ES-I3 (cell line): ENCODE measurements around the gene WBP11.

Source experiments
- H3K36me3 ChIP-seq: 2 replicates; pipeline ENCODE4 v1.6.1; 2013; ENCODE audit warnings: mild to moderate bottlenecking, low read length, control low read depth, moderate library complexity; ENCODE audit not compliant: insufficient read depth
- H3K4me1 ChIP-seq: 2 replicates; pipeline ENCODE4 v1.6.1; 2013; ENCODE audit warnings: mild to moderate bottlenecking, control low read depth, low read length; ENCODE audit not compliant: insufficient read depth
- H3K9ac ChIP-seq: 2 replicates; pipeline ENCODE4 v1.6.1; 2013; ENCODE audit warnings: low read depth, mild to moderate bottlenecking, low read length, moderate library complexity
- H3K9me3 ChIP-seq: 2 replicates; pipeline ENCODE4 v1.6.1; 2013; ENCODE audit warnings: mild to moderate bottlenecking, low read length, moderate library complexity; ENCODE audit not compliant: control insufficient read depth, insufficient read depth

The WBP11 gene

DNA sequence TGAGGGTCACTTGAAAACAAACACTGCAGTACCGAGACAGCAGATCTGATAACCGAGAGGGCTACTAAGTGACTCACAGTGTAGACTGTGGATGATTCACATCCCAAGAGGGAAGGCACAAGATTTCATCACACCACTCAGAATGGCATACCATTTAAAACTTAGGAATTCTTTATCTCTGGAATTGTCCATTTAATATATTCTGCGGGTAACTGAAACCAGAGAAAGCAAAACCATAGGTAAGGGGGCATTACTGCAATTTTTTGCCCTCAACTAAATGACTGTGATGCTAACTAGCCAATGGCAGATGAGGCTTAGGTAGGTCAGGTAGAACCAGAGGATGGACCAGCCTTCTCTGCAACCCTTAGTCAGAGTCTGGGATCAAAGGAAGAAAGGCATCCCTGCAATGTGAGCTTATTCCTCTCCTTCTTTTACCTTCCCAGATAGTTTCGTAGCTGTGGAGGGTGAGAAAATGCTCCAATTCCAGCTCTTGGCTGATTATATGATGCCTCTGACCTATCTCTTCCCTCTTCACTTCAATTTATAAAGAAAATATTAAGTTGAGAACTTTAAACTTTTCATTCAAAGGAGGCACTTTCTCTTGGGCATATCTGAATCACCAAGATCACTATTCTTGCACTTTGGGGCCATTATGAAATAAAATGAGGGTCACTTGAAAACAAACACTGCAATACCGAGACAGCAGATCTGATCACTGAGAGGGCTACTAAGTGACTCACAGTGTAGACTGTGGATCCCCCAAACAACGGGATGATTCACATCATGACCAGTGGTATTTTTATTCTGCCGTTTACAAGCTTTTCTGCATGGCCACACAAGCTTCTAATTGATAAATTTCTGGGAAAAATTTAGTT, 33.3 kb upstream of the WBP11 start:
- no peak overlapping the region for H3K9ac ChIP-seq
- H3K9me3 ChIP-seq, result no peaks in the 10 kb centered on the region
- no peaks in the 10 kb centered on the region for H3K36me3 ChIP-seq
- H3K4me1 ChIP-seq, result peaks cover 2% of the 10 kb centered on the region; the same call in 1 of the 2 replicates

DNA sequence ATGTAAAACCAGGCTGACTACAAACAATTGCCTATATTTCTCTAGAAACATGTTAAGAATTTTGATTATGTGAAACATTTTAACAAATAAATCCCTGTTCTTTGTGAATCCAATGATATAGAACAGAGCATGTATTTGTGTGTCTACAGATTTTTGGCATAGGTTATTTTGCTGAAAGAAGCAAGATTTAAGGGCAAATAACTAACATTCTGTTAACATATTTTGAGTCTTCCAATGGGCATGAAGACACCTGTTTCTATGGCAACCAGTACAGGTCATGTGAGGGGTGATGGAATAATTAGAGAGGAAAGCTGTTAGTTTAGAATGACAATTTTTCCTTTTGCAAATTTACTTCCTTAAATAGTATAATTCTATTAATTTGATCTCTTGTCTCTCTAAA, 31.2 kb upstream of the WBP11 start:
- Histone ChIP-seq H3K36me3 (no peaks in the 10 kb centered on the region), H3K4me1 (no peaks in the 10 kb centered on the region), H3K9me3 (no peaks in the 10 kb centered on the region), H3K9ac (no peak overlapping the region)

GRCh38 chr12:14833952-14834351, 30.7 kb upstream of the WBP11 start:
- H3K9me3 ChIP-seq, result no peaks in the 10 kb centered on the region
- no peak overlapping the region for H3K9ac ChIP-seq
- H3K36me3 ChIP-seq, result no peaks in the 10 kb centered on the region
- H3K4me1 ChIP-seq, result no peaks in the 10 kb centered on the region

GRCh38 chr12:14833336-14833735, 30.1 kb upstream of the WBP11 start:
- Histone ChIP-seq H3K9ac (no peak overlapping the region), H3K4me1 (no peaks in the 10 kb centered on the region), H3K36me3 (no peaks in the 10 kb centered on the region), H3K9me3 (no peaks in the 10 kb centered on the region)

- Histone ChIP-seq H3K9me3 (no peaks in the 10 kb centered on the region), H3K36me3 (no peaks in the 10 kb centered on the region), H3K9ac (no peak overlapping the region), H3K4me1 (no peaks in the 10 kb centered on the region)
Measured at GRCh38 chr12:14828892-14829291, 25.6 kb upstream of the WBP11 start.

GRCh38 chr12:14827043-14827442, 23.8 kb upstream of the WBP11 start:
- Histone ChIP-seq H3K4me1 (peaks cover 3% of the 10 kb centered on the region; the same call in 1 of the 2 replicates), H3K9ac (no peak overlapping the region), H3K36me3 (no peaks in the 10 kb centered on the region), H3K9me3 (no peaks in the 10 kb centered on the region)

DNA sequence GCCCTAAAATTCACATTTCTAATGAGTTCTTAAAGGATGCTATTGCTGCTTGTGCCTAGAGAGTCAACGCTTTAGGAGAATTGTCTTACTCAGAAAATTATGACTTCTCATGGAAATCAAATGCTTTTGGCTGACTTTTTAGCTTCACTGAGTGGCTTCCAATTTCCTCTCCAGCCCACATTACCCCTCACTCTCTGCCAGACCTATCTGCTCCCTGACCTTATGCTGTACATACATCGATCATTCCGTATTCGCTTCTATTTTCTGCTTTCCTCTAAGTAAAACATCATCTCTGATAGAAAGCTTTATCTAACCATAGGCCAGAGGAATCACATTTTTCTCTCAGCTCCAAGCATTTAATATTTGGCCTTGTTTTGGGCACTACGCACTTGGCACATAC, 23.2 kb upstream of the WBP11 start:
- Histone ChIP-seq H3K36me3 (no peaks in the 10 kb centered on the region), H3K4me1 (peaks cover 4% of the 10 kb centered on the region; the same call in 1 of the 2 replicates), H3K9me3 (no peaks in the 10 kb centered on the region), H3K9ac (no peak overlapping the region)

DNA sequence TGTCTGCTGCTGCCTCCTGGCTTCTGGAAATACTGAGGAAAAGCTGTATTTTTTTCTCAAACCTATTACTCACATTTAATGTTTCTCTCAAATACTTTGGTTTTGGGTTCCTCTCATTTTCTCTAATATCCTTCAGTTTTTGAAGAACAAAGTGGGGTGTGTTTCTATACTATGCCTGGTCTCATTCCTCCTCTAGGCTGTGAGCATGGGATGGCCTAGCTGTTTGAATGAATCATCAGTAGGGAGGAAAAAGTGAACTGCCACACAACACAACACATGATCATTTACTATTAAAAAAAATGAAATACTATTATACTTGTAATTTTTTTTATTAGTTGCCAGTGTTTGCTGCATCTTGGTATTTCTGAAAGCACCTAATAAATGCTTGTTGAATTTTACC, 22.0 kb upstream of the WBP11 start:
- Histone ChIP-seq H3K9ac (no peak overlapping the region), H3K9me3 (no peaks in the 10 kb centered on the region), H3K4me1 (peaks cover 4% of the 10 kb centered on the region; the same call in 1 of the 2 replicates), H3K36me3 (no peaks in the 10 kb centered on the region)

GRCh38 chr12:14824012-14824634, 20.8 kb upstream of the WBP11 start:
- H3K4me1 ChIP-seq, result peaks cover 4% of the 10 kb centered on the region; the same call in 1 of the 2 replicates
- H3K36me3 ChIP-seq, result no peaks in the 10 kb centered on the region
- H3K9me3 ChIP-seq, result no peaks in the 10 kb centered on the region
- no peak overlapping the region for H3K9ac ChIP-seq

DNA sequence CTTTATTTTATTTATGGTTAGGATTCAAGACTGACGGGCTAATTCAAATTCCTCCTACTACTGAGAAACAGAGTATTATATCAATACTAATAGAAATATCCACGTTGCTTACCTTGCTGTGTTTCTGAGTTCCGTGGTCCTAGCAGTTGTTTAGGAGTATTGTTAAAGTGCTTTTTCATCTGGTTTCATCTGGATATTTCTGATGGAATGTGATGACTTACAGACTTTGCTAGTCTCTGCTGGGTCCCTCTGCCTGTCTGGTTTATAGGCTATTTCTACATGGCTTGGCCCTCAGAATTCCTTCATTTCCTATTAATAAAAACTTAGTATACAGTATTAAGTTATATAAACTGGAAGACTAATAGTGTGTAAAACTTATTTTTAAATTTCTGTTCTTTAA, 10.7 kb upstream of the WBP11 start, which contains the start of gene SMCO3:
SMCO3 (minus strand) TSS at position 169 of the 400 bp plus-strand sequence. CDS start 7,502 bp downstream, outside the sequence.
- no peaks in the 10 kb centered on the region for H3K4me1 ChIP-seq
- H3K9me3 ChIP-seq, result no peaks in the 10 kb centered on the region
- no peak within 1 kb of the TSS for H3K9ac ChIP-seq
- H3K36me3 ChIP-seq, result no peaks in the 10 kb centered on the region

DNA sequence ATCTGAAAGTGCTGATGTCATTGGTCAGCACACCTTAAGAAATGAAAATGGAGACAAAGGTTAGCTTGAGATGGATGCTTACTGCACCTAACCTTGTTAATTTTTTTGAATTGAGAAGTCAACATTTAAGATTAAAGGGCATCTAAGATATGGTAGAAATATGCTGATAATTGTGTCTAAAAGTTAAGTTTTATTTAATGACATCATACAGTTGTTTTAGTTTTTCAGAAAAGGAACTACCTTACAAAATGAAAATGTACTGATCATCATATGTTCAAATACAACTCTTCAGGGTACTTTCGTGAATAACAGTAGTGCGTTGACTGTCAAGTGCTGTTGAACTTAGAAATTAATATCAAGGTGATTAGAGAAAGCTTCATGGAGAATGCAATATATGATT, 8.2 kb upstream of the WBP11 start:
- no peaks in the 10 kb centered on the region for H3K4me1 ChIP-seq
- H3K36me3 ChIP-seq, result no peaks in the 10 kb centered on the region
- H3K9me3 ChIP-seq, result no peaks in the 10 kb centered on the region
- no peak overlapping the region for H3K9ac ChIP-seq

DNA sequence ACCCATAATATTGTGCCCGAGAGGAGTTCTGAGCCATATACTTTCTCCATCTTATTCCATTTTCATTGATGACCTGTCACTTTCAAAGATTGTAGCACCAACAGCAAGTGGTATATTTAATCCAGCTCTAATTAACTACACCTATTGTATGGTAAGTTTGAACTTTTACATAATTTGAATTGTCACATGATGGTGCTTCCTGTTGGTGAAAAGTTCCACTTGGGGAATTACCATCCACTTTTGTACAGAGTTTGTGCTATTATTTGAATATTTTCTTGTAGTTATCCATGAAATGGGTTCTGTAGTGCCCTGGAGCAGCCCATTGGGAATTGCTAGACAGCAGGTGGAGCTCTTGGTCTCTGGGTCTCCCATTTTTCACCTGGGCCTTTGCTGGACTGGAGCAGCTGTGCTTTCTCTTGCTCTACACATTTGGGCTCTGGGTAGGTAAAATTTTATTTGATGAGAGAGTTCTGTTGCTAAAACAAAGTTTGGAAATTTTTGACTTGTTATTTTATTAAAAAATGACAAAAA, 7.7 kb upstream of the WBP11 start:
- Histone ChIP-seq H3K9me3 (no peaks in the 10 kb centered on the region), H3K9ac (no peak overlapping the region)

GRCh38 chr12:14810167-14810952, 7.1 kb upstream of the WBP11 start:
- H3K4me1 ChIP-seq, result no peaks in the 10 kb centered on the region
- H3K36me3 ChIP-seq, result no peaks in the 10 kb centered on the region
- H3K9ac ChIP-seq, result no peak overlapping the region
- H3K9me3 ChIP-seq, result no peaks in the 10 kb centered on the region

More for the DNA sequence above, 7.7 kb upstream of the WBP11 start:
- H3K4me1 ChIP-seq, result no peaks in the 10 kb centered on the region
- H3K36me3 ChIP-seq, result no peaks in the 10 kb centered on the region

GRCh38 chr12:14803830-14804160, 517 bp upstream of the WBP11 start:
- Histone ChIP-seq H3K9me3 (no peaks in the 10 kb centered on the region), H3K9ac (peak overlapping the region; percentile 69), H3K4me1 (no peaks in the 10 kb centered on the region), H3K36me3 (no peaks in the 10 kb centered on the region)
